H9 (cell line): Measurements from ENCODE around the gene PVALB. TPM values are rescaled to one million over a fixed set of nuclear protein-coding genes. Genes with fewer than 3 reads are reported as not detected.

Experiments
- DNase-seq: peaks from one replicate; pipeline ENCODE4 v3.0.0-alpha.2; 2017
- H2AFZ ChIP-seq: one replicate; pipeline ENCODE4 v1.6.1; 2013; ENCODE audit warnings: mild to moderate bottlenecking, low read length, control low read depth, moderate library complexity
- H2AK5ac ChIP-seq: 2 replicates; pipeline ENCODE4 v1.6.1; 2013; ENCODE audit warnings: low read length, control low read depth, mixed read lengths; ENCODE audit not compliant: insufficient read length
- H2BK120ac ChIP-seq: one replicate; pipeline ENCODE4 v1.6.1; 2013; ENCODE audit warnings: low read depth, mild to moderate bottlenecking, low read length, control low read depth, inconsistent platforms; ENCODE audit not compliant: poor library complexity, severe bottlenecking
- H2BK12ac ChIP-seq: 2 replicates; pipeline ENCODE4 v1.6.1; 2013; ENCODE audit warnings: low read length, control low read depth, mixed read lengths, low read depth; ENCODE audit not compliant: insufficient read length
- H2BK15ac ChIP-seq: 2 replicates; pipeline ENCODE4 v1.6.1; 2013; ENCODE audit warnings: low read depth, low read length, control low read depth
- H2BK20ac ChIP-seq: one replicate; pipeline ENCODE4 v1.6.1; 2013; ENCODE audit warnings: low read depth, mild to moderate bottlenecking, low read length, control low read depth, inconsistent platforms; ENCODE audit not compliant: poor library complexity, severe bottlenecking
- H2BK5ac ChIP-seq: 2 replicates; pipeline ENCODE4 v1.6.1; 2013; ENCODE audit warnings: low read length, control low read depth, mixed read lengths; ENCODE audit not compliant: insufficient read length
- H3K14ac ChIP-seq: 2 replicates; pipeline ENCODE4 v1.6.1; 2013; ENCODE audit warnings: low read length, control low read depth; ENCODE audit not compliant: insufficient read depth
- H3K18ac ChIP-seq: 2 replicates; pipeline ENCODE4 v1.6.1; 2013; ENCODE audit warnings: low read depth, mild to moderate bottlenecking, mixed read lengths, low read length, control low read depth; ENCODE audit not compliant: insufficient read length
- H3K23ac ChIP-seq: 2 replicates; pipeline ENCODE4 v1.6.1; 2013; ENCODE audit warnings: low read length, control low read depth, mixed read lengths, low read depth; ENCODE audit not compliant: insufficient read length
- H3K23me2 ChIP-seq: 2 replicates; pipeline ENCODE4 v1.6.1; 2013; ENCODE audit warnings: low read depth, mild to moderate bottlenecking, mixed read lengths, low read length, control low read depth; ENCODE audit not compliant: insufficient read length, poor library complexity, severe bottlenecking
- H3K27ac ChIP-seq: 2 replicates; pipeline ENCODE4 v1.5.1; 2013; ENCODE audit warnings: low read length, control low read depth, mixed read lengths, low read depth; ENCODE audit not compliant: insufficient read length
- H3K27me3 ChIP-seq: 2 replicates; pipeline ENCODE4 v1.6.1; 2013; ENCODE audit warnings: low read length, control low read depth, inconsistent platforms; ENCODE audit not compliant: insufficient read depth
- H3K4ac ChIP-seq: 2 replicates; pipeline ENCODE4 v1.6.1; 2013; ENCODE audit warnings: low read depth, mild to moderate bottlenecking, control low read depth, inconsistent platforms, low read length, moderate library complexity
- H3K4me1 ChIP-seq: 2 replicates; pipeline ENCODE4 v1.6.1; 2013; ENCODE audit warnings: low read length, control low read depth, inconsistent platforms; ENCODE audit not compliant: insufficient read depth
- H3K4me2 ChIP-seq: 2 replicates; pipeline ENCODE4 v1.6.1; 2013; ENCODE audit warnings: low read length, control low read depth, mixed read lengths; ENCODE audit not compliant: insufficient read length, insufficient read depth
- H3K56ac ChIP-seq: 2 replicates; pipeline ENCODE4 v1.6.1; 2013; ENCODE audit warnings: low read depth, mild to moderate bottlenecking, mixed read lengths, low read length, control low read depth; ENCODE audit not compliant: insufficient read length
- H3K79me1 ChIP-seq: 2 replicates; pipeline ENCODE4 v1.6.1; 2013; ENCODE audit warnings: low read depth, mild to moderate bottlenecking, moderate library complexity, low read length, control low read depth, inconsistent platforms; ENCODE audit not compliant: insufficient read depth, poor library complexity, severe bottlenecking
- H3K79me2 ChIP-seq: 2 replicates; pipeline ENCODE4 v1.6.1; 2013; ENCODE audit warnings: low read length, control low read depth, inconsistent platforms; ENCODE audit not compliant: insufficient read depth
- H3K9ac ChIP-seq: 2 replicates; pipeline ENCODE4 v1.6.1; 2013; ENCODE audit warnings: low read length, control low read depth, mixed read lengths; ENCODE audit not compliant: insufficient read length; ENCODE audit errors: extremely low read depth
- H3K9me3 ChIP-seq: one replicate; pipeline ENCODE4 v1.6.1; 2013; ENCODE audit warnings: low read depth, low read length, inconsistent platforms; ENCODE audit not compliant: control insufficient read depth
- H3T11ph ChIP-seq: one replicate; pipeline ENCODE4 v1.6.1; 2013; ENCODE audit warnings: mild to moderate bottlenecking, low read length, control low read depth, inconsistent platforms
- H4K20me1 ChIP-seq: one replicate; pipeline ENCODE4 v1.6.1; 2013; ENCODE audit not compliant: control insufficient read depth, insufficient read length, insufficient read depth
- H4K5ac ChIP-seq: 2 replicates; pipeline ENCODE4 v1.6.1; 2013; ENCODE audit warnings: low read depth, mild to moderate bottlenecking, mixed read lengths, low read length, control low read depth; ENCODE audit not compliant: insufficient read length
- H4K8ac ChIP-seq: replicated peaks from 2 replicates; pipeline ENCODE4 v1.6.1; 2013; ENCODE audit warnings: low read length, control low read depth, mixed read lengths, low read depth; ENCODE audit not compliant: insufficient read length
- H4K91ac ChIP-seq: 2 replicates; pipeline ENCODE4 v1.6.1; 2013; ENCODE audit warnings: low read depth, mild to moderate bottlenecking, moderate library complexity, mixed read lengths, low read length, control low read depth; ENCODE audit not compliant: insufficient read length
- H3K27ac Mint-ChIP-seq, 3 experiments: 2 replicates in 2 of 3; 3 replicates in 1 of 3; pipeline ENCODE4 v1.8.0; 2020 to 2021; ENCODE audit warnings: mixed read lengths in 3 of 3, mild to moderate bottlenecking in 1 of 3, moderate library complexity in 1 of 3
- H3K27me3 Mint-ChIP-seq: 2 replicates; pipeline ENCODE4 v1.8.0; 2021; ENCODE audit warnings: low read depth, mild to moderate bottlenecking, moderate library complexity, mixed read lengths
- H3K36me3 Mint-ChIP-seq, 3 experiments: 2 replicates in 2 of 3; 3 replicates in 1 of 3; pipeline ENCODE4 v1.8.0; 2020 to 2021; ENCODE audit warnings: low read depth in 3 of 3, mixed read lengths in 3 of 3; ENCODE audit not compliant: insufficient read depth in 1 of 3
- H3K4me1 Mint-ChIP-seq, 2 experiments: 2 replicates each; pipeline ENCODE4 v1.8.0; 2020; ENCODE audit warnings: mixed read lengths in 2 of 2
- H3K4me3 Mint-ChIP-seq, 2 experiments: 2 replicates in 1 of 2; 3 replicates in 1 of 2; pipeline ENCODE4 v1.8.0; 2020 to 2021; ENCODE audit warnings: mild to moderate bottlenecking in 2 of 2, mixed read lengths in 2 of 2, moderate library complexity in 1 of 2
- H3K9me3 Mint-ChIP-seq, 2 experiments: 2 replicates in 1 of 2; 3 replicates in 1 of 2; pipeline ENCODE4 v1.8.0; 2020; ENCODE audit warnings: mild to moderate bottlenecking in 2 of 2, mixed read lengths in 2 of 2, moderate library complexity in 1 of 2
- WGBS: extraction: QIAGEN DNeasy Blood & Tissue Kit; methylation state at CpG from one replicate; pipeline ENCODE4 v1.1.7; 2013; ENCODE audit warnings: missing lambda C conversion rate, low lambda C conversion rate, mixed read lengths; ENCODE audit not compliant: insufficient read length; ENCODE audit errors: extremely low coverage; 5-methylcytosine and 5-hydroxymethylcytosine counted together
- total RNA-seq: library from RNA; stranded (reverse); gene quantifications from 2 replicates; pipeline ENCODE4 v1.2.1, GENCODE V29; 2021
- TF ChIP-seq, protein P1 (sequence below): fragments of 200-600 bp; sonication (generic); conservative IDR thresholded peaks from 3 replicates; pipeline ENCODE4 v1.8.0; 2021; ENCODE audit warnings: antibody characterized with exemption, mild to moderate bottlenecking

PVALB gene
- total RNA-seq, 1 experiment from 2014 or later, result 2.7 TPM

DNA sequence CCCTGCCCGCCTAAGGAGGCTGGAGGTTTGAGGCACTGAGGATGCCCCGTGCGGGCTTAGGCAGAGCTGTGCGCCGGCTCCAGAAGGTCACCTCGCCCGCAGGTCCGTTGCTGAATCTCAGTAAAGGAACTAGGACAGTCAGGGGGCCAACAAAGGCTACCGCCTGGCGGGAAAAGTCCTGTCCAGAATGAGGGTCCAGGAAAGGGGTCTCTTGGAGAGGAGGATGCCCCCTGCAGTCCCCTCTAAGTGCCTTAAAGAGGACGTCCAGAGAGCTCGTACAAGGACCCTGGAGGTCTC, 548 bp downstream of the PVALB start:
- no peak overlapping the region for H2BK120ac ChIP-seq
- peaks cover 14% of the 10 kb centered on the region for H3K23me2 ChIP-seq
- no CpG with 5 or more reads among the region's 12 CpGs for WGBS
- no peak overlapping the region for H4K91ac ChIP-seq
- H2BK12ac ChIP-seq, result no peak overlapping the region
- Mint-ChIP-seq H3K9me3 (no peaks in the 10 kb centered on the region), H3K4me3 (peak overlapping the region; percentile 55 to 77), H3K4me1 (peaks cover 23 to 44% of the 10 kb centered on the region in 2 experiments), H3K27me3 (peaks cover 91% of the 10 kb centered on the region), H3K36me3 (no peaks in the 10 kb centered on the region; a peak in 1 of 7 replicates), H3K27ac (no peak overlapping the region)
- peak; percentile 46 for DNase-seq
- no peak overlapping the region for H3K27ac ChIP-seq
- H2BK5ac ChIP-seq, result no peak overlapping the region
- TF ChIP-seq, protein P1, sequence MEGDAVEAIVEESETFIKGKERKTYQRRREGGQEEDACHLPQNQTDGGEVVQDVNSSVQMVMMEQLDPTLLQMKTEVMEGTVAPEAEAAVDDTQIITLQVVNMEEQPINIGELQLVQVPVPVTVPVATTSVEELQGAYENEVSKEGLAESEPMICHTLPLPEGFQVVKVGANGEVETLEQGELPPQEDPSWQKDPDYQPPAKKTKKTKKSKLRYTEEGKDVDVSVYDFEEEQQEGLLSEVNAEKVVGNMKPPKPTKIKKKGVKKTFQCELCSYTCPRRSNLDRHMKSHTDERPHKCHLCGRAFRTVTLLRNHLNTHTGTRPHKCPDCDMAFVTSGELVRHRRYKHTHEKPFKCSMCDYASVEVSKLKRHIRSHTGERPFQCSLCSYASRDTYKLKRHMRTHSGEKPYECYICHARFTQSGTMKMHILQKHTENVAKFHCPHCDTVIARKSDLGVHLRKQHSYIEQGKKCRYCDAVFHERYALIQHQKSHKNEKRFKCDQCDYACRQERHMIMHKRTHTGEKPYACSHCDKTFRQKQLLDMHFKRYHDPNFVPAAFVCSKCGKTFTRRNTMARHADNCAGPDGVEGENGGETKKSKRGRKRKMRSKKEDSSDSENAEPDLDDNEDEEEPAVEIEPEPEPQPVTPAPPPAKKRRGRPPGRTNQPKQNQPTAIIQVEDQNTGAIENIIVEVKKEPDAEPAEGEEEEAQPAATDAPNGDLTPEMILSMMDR, result no peak
- no peak overlapping the region for H2BK20ac ChIP-seq
- no peaks in the 10 kb centered on the region for H3K9me3 ChIP-seq
- H3T11ph ChIP-seq, result no peak overlapping the region
- peaks cover 2% of the 10 kb centered on the region; the same call in 1 of the 2 replicates for H3K4me1 ChIP-seq
- H3K4me2 ChIP-seq, result peak overlapping the region; percentile 72
- H3K18ac ChIP-seq, result no peak overlapping the region
- peaks cover 25% of the 10 kb centered on the region for H3K27me3 ChIP-seq
- H3K4ac ChIP-seq, result no peak overlapping the region
- no peak overlapping the region for H2AK5ac ChIP-seq
- no peak overlapping the region for H3K9ac ChIP-seq
- H3K79me2 ChIP-seq, result no peaks in the 10 kb centered on the region
- no peak overlapping the region for H4K5ac ChIP-seq
- H2AFZ ChIP-seq, result no peak overlapping the region
- H4K8ac ChIP-seq, result no peak overlapping the region
- H3K56ac ChIP-seq, result no peak overlapping the region
- no peaks in the 10 kb centered on the region for H4K20me1 ChIP-seq
- no peak overlapping the region for H2BK15ac ChIP-seq
- no peaks in the 10 kb centered on the region for H3K79me1 ChIP-seq
- no peak overlapping the region for H3K14ac ChIP-seq
- no peak overlapping the region for H3K23ac ChIP-seq
